ENCODE data around the gene SPRY1.

Gene SPRY1

GRCh38 chr4:123411514-123411913 is 14.9 kb downstream of the SPRY1 start:
- H3K9ac ChIP-seq (ENCODE audit: low read depth, low read length, poor library complexity, severe bottlenecking) = no peak overlapping the region
- H3K79me2 ChIP-seq (ENCODE audit: insufficient read depth, low read length) = peaks cover 33% of the 10 kb centered on the region
- peaks cover 13% of the 10 kb centered on the region for H4K20me1 ChIP-seq (ENCODE audit: insufficient read depth, low read length, poor library complexity, severe bottlenecking)
- no peak overlapping the region for H2AFZ ChIP-seq (ENCODE audit: low read length)
- H3K27me3 ChIP-seq (ENCODE audit: insufficient read depth, low read length, poor library complexity, severe bottlenecking) = no peaks in the 10 kb centered on the region
- no peaks in the 10 kb centered on the region for H3K9me3 ChIP-seq (ENCODE audit: insufficient read depth, low read depth, low read length)
- peaks cover 60% of the 10 kb centered on the region for H3K4me1 ChIP-seq (ENCODE audit: insufficient read depth, low read length, poor library complexity, severe bottlenecking)
- H3K4me2 ChIP-seq (ENCODE audit: low read depth, low read length, poor library complexity, severe bottlenecking) = peak overlapping the region; percentile 38
- TF ChIP-seq CTCF (conservative IDR thresholded peaks at IDR 0.05; ENCODE audit: low read length) (no peak), EZH2phosphoT487 (IDR thresholded peaks at IDR 0.05; ENCODE audit: borderline replicate concordance) (no peak)
- no peaks in the 10 kb centered on the region for H3K36me3 ChIP-seq (ENCODE audit: insufficient read depth, low read length)
- no peak overlapping the region for H3K4me3 ChIP-seq (ENCODE audit: low read length, poor library complexity, severe bottlenecking)
- peaks cover 9% of the 10 kb centered on the region for H3F3A ChIP-seq (ENCODE audit: low read depth)
- H3K9me2 ChIP-seq (replicated peaks; ENCODE audit: low read depth, low read length) = no peaks in the 10 kb centered on the region

- no peaks in the 10 kb centered on the region for H3K27me3 ChIP-seq (ENCODE audit: insufficient read depth, low read length, poor library complexity, severe bottlenecking)
- peaks cover 7% of the 10 kb centered on the region for H4K20me1 ChIP-seq (ENCODE audit: insufficient read depth, low read length, poor library complexity, severe bottlenecking)
- no peaks in the 10 kb centered on the region for H3K36me3 ChIP-seq (ENCODE audit: insufficient read depth, low read length)
- peaks cover 66% of the 10 kb centered on the region for H3K4me1 ChIP-seq (ENCODE audit: insufficient read depth, low read length, poor library complexity, severe bottlenecking)
- no peak for TF ChIP-seq EZH2phosphoT487 (IDR thresholded peaks at IDR 0.05; ENCODE audit: borderline replicate concordance)
- no peak for TF ChIP-seq CTCF (conservative IDR thresholded peaks at IDR 0.05; ENCODE audit: low read length)
- H3K9me3 ChIP-seq (ENCODE audit: insufficient read depth, low read depth, low read length) = no peaks in the 10 kb centered on the region
- no peaks in the 10 kb centered on the region for H3K9me2 ChIP-seq (replicated peaks; ENCODE audit: low read depth, low read length)
- no peak overlapping the region for H3K4me3 ChIP-seq (ENCODE audit: low read length, poor library complexity, severe bottlenecking)
- no peak overlapping the region for H2AFZ ChIP-seq (ENCODE audit: low read length)
- H3K4me2 ChIP-seq (ENCODE audit: low read depth, low read length, poor library complexity, severe bottlenecking) = peak overlapping the region; percentile 38
- H3F3A ChIP-seq (ENCODE audit: low read depth) = peaks cover 9% of the 10 kb centered on the region
- H3K79me2 ChIP-seq (ENCODE audit: insufficient read depth, low read length) = peaks cover 27% of the 10 kb centered on the region
- no peak overlapping the region for H3K9ac ChIP-seq (ENCODE audit: low read depth, low read length, poor library complexity, severe bottlenecking)
These were observed 15.5 kb downstream of the SPRY1 start for GRCh38 chr4:123412091-123412505.

- H3K4me2 ChIP-seq (ENCODE audit: low read depth, low read length, poor library complexity, severe bottlenecking) = peak overlapping the region; percentile 38
- no peaks in the 10 kb centered on the region for H4K20me1 ChIP-seq (ENCODE audit: insufficient read depth, low read length, poor library complexity, severe bottlenecking)
- H3F3A ChIP-seq (ENCODE audit: low read depth) = peaks cover 9% of the 10 kb centered on the region
- H2AFZ ChIP-seq (ENCODE audit: low read length) = no peak overlapping the region
- H3K27me3 ChIP-seq (ENCODE audit: insufficient read depth, low read length, poor library complexity, severe bottlenecking) = no peaks in the 10 kb centered on the region
- TF ChIP-seq EZH2phosphoT487 (IDR thresholded peaks at IDR 0.05; ENCODE audit: borderline replicate concordance) (no peak), CTCF (conservative IDR thresholded peaks at IDR 0.05; ENCODE audit: low read length) (no peak)
- peaks cover 74% of the 10 kb centered on the region for H3K4me1 ChIP-seq (ENCODE audit: insufficient read depth, low read length, poor library complexity, severe bottlenecking)
- H3K79me2 ChIP-seq (ENCODE audit: insufficient read depth, low read length) = peaks cover 23% of the 10 kb centered on the region; the same call in 1 of the 2 replicates
- H3K9ac ChIP-seq (ENCODE audit: low read depth, low read length, poor library complexity, severe bottlenecking) = peak overlapping the region; percentile 20
- peak overlapping the region; percentile 9 for H3K4me3 ChIP-seq (ENCODE audit: low read length, poor library complexity, severe bottlenecking)
- H3K9me3 ChIP-seq (ENCODE audit: insufficient read depth, low read depth, low read length) = no peaks in the 10 kb centered on the region
- H3K9me2 ChIP-seq (replicated peaks; ENCODE audit: low read depth, low read length) = no peaks in the 10 kb centered on the region
- H3K36me3 ChIP-seq (ENCODE audit: insufficient read depth, low read length) = no peaks in the 10 kb centered on the region
These were observed 16.3 kb downstream of the SPRY1 start for GRCh38 chr4:123412700-123413512.

Data from Loucy (cell line).